ENCODE measurements around the gene TAF4. TPM values are rescaled to one million over a fixed set of nuclear protein-coding genes. Genes with fewer than 3 reads are reported as not detected.
A peak's percentile ranks its signal among the peaks of the same experiment; 100 is the strongest.

Gene TAF4
- total RNA-seq, 1 experiment from 2014 or later: 94.9 TPM

GRCh38 chr20:61932199-61932592 lies 133.5 kb downstream of the TAF4 start:
- H3K4me1 ChIP-seq: no peaks in the 10 kb centered on the region
- ChIA-PET CTCF (no interaction called here), POLR2A (interaction anchor here (0.5 kb wide), 1 partner anchor 30 kb away, joined by 4 read pairs; no protein-coding TSS in a partner anchor)
- no peaks in the 10 kb centered on the region for H3K4me1 Mint-ChIP-seq (ENCODE audit: low read depth, unreplicated experiment)
- DNase-seq: peak in 1 of 2 experiments; percentile 29
- no peaks in the 10 kb centered on the region for H3K36me3 ChIP-seq (ENCODE audit: control insufficient read depth, insufficient read depth, low read length)
- peaks cover 11% of the 10 kb centered on the region for H3K27me3 Mint-ChIP-seq (ENCODE audit: insufficient read depth, unreplicated experiment)
- H3K36me3 Mint-ChIP-seq (ENCODE audit: insufficient read depth, unreplicated experiment): peaks cover 13% of the 10 kb centered on the region
- no peak overlapping the region for H3K4me3 ChIP-seq (ENCODE audit: low read depth, low read length)
- no peak overlapping the region for H3K4me3 Mint-ChIP-seq (ENCODE audit: unreplicated experiment)
- H3K9me3 Mint-ChIP-seq (ENCODE audit: unreplicated experiment): no peaks in the 10 kb centered on the region
- H3K9me3 ChIP-seq: peaks cover 17% of the 10 kb centered on the region
- no TSS peak for BruUV-seq (replicated peaks)
- no peak for TF ChIP-seq CTCF (IDR thresholded peaks at IDR 0.05; ENCODE audit: insufficient read depth in 1 of 2, low read depth in 1 of 2, low read length in 1 of 2, severe bottlenecking in 1 of 2, unreplicated experiment in 1 of 2)
- H3K27me3 ChIP-seq (replicated peaks; ENCODE audit: control insufficient read depth, insufficient read depth, low read length): no peaks in the 10 kb centered on the region
- H3K27ac Mint-ChIP-seq (ENCODE audit: unreplicated experiment): no peak overlapping the region
- intact Hi-C loops (cut with micrococcal nuclease; ENCODE audit: unreplicated experiment): no loop called here

GRCh38 chr20:61931476-61932198 lies 134.0 kb downstream of the TAF4 start:
- Mint-ChIP-seq H3K27ac (ENCODE audit: unreplicated experiment) (no peak overlapping the region), H3K27me3 (ENCODE audit: insufficient read depth, unreplicated experiment) (peaks cover 13% of the 10 kb centered on the region), H3K4me3 (ENCODE audit: unreplicated experiment) (no peak overlapping the region), H3K36me3 (ENCODE audit: insufficient read depth, unreplicated experiment) (peaks cover 10% of the 10 kb centered on the region), H3K4me1 (ENCODE audit: low read depth, unreplicated experiment) (no peaks in the 10 kb centered on the region), H3K9me3 (ENCODE audit: unreplicated experiment) (no peaks in the 10 kb centered on the region)
- Histone ChIP-seq H3K27me3 (replicated peaks; ENCODE audit: control insufficient read depth, insufficient read depth, low read length) (no peaks in the 10 kb centered on the region), H3K9me3 (peaks cover 17% of the 10 kb centered on the region), H3K36me3 (ENCODE audit: control insufficient read depth, insufficient read depth, low read length) (no peaks in the 10 kb centered on the region), H3K4me1 (no peaks in the 10 kb centered on the region), H3K4me3 (ENCODE audit: low read depth, low read length) (no peak overlapping the region)
- DNase-seq: peak in 1 of 2 experiments; percentile 36
- BruUV-seq (replicated peaks): no TSS peak
- intact Hi-C loops (cut with micrococcal nuclease; ENCODE audit: unreplicated experiment): no loop called here
- no peak for TF ChIP-seq CTCF (IDR thresholded peaks at IDR 0.05; ENCODE audit: insufficient read depth in 1 of 2, low read depth in 1 of 2, low read length in 1 of 2, severe bottlenecking in 1 of 2, unreplicated experiment in 1 of 2)
- CTCF ChIA-PET: interaction anchor here (0.5 kb wide), 1 partner anchor 371 kb away, joined by 5 read pairs; no protein-coding TSS in a partner anchor
- POLR2A ChIA-PET: no interaction called here

GRCh38 chr20:61930776-61931475 lies 134.8 kb downstream of the TAF4 start:
- H3K36me3 Mint-ChIP-seq (ENCODE audit: insufficient read depth, unreplicated experiment): peaks cover 6% of the 10 kb centered on the region
- ChIA-PET POLR2A (no interaction called here), CTCF (interaction anchor here (0.5 kb wide), 1 partner anchor 371 kb away, joined by 5 read pairs; no protein-coding TSS in a partner anchor)
- intact Hi-C loops (cut with micrococcal nuclease; ENCODE audit: unreplicated experiment): no loop called here
- Histone ChIP-seq H3K27me3 (replicated peaks; ENCODE audit: control insufficient read depth, insufficient read depth, low read length) (no peaks in the 10 kb centered on the region), H3K4me1 (no peaks in the 10 kb centered on the region), H3K4me3 (ENCODE audit: low read depth, low read length) (no peak overlapping the region), H3K9me3 (peaks cover 17% of the 10 kb centered on the region), H3K36me3 (ENCODE audit: control insufficient read depth, insufficient read depth, low read length) (no peaks in the 10 kb centered on the region)
- H3K27ac Mint-ChIP-seq (ENCODE audit: unreplicated experiment): no peak overlapping the region
- no peak for TF ChIP-seq CTCF (IDR thresholded peaks at IDR 0.05; ENCODE audit: insufficient read depth in 1 of 2, low read depth in 1 of 2, low read length in 1 of 2, severe bottlenecking in 1 of 2, unreplicated experiment in 1 of 2)
- BruUV-seq (replicated peaks): no TSS peak
- no peak overlapping the region for H3K4me3 Mint-ChIP-seq (ENCODE audit: unreplicated experiment)
- no peaks in the 10 kb centered on the region for H3K4me1 Mint-ChIP-seq (ENCODE audit: low read depth, unreplicated experiment)
- peak in 1 of 2 experiments; percentile 46 for DNase-seq
- H3K27me3 Mint-ChIP-seq (ENCODE audit: insufficient read depth, unreplicated experiment): peaks cover 16% of the 10 kb centered on the region
- H3K9me3 Mint-ChIP-seq (ENCODE audit: unreplicated experiment): no peaks in the 10 kb centered on the region
